ENCODE results near the gene ASAP3. TPM values are rescaled to one million over a fixed set of nuclear protein-coding genes. Genes with fewer than 3 reads are reported as not detected.

The ASAP3 gene
- total and polyA plus RNA-seq, 9 of the 15 experiments (the other 6 are each of a cell fraction or from before 2014, with no cell fraction given): 1.7 to 31.2 (median 17.4) TPM

- TF ChIP-seq ERF (CRISPR knock-in tag; IDR thresholded peaks at IDR 0.05) (0 out of 2 replicates have a peak, but pooled peaks have one; percentile 16), ELF2 (CRISPR knock-in tag; IDR thresholded peaks at IDR 0.05) (no peak), MEF2D (tag; conservative IDR thresholded peaks at IDR 0.05; ENCODE audit: low read depth) (no peak), ZNF165 (CRISPR knock-in tag; IDR thresholded peaks at IDR 0.05; ENCODE audit: borderline replicate concordance) (no peak), CCNT2 (IDR thresholded peaks at IDR 0.05; ENCODE audit: borderline replicate concordance, extremely low read depth, insufficient read length, low read depth, low read length) (peak; percentile 38), ZNF316 (IDR thresholded peaks at IDR 0.05) (peak; percentile 76), MAZ (CRISPR knock-in tag; conservative IDR thresholded peaks at IDR 0.05 in 1 of 2, IDR thresholded peaks at IDR 0.05 in 1 of 2) (peak in 1 of 2 experiments; percentile 32; a peak in 1 of 4 replicates), ZNF253 (CRISPR knock-in tag; conservative IDR thresholded peaks at IDR 0.05) (no peak), DACH1 (IDR thresholded peaks at IDR 0.05; ENCODE audit: partially characterized antibody) (peak; percentile 48), BRD9 (IDR thresholded peaks at IDR 0.05; ENCODE audit: low read depth, partially characterized antibody) (no peak), ZSCAN32 (CRISPR knock-in tag; IDR thresholded peaks at IDR 0.05) (no peak), JUN (IDR thresholded peaks at IDR 0.05; ENCODE audit: borderline replicate concordance, low read depth, low read length) (peak; percentile 47; the same call in 1 of the 2 replicates), JUN (CRISPR knock-in tag; IDR thresholded peaks at IDR 0.05; ENCODE audit: borderline replicate concordance) (no peak), ZNF395 (CRISPR knock-in tag; IDR thresholded peaks at IDR 0.05) (no peak), HNRNPL (IDR thresholded peaks at IDR 0.05; ENCODE audit: low read depth, low read length) (peak; percentile 94), NFIC (IDR thresholded peaks at IDR 0.05) (peak; percentile 97), SMAD1 (IDR thresholded peaks at IDR 0.05; ENCODE audit: low read depth, low read length, partially characterized antibody) (peak; percentile 35), PKNOX1 (IDR thresholded peaks at IDR 0.05) (peak; percentile 85), CTBP1 (IDR thresholded peaks at IDR 0.05; ENCODE audit: borderline replicate concordance) (peak; percentile 66; the same call in 1 of the 2 replicates), SMARCA4 (IDR thresholded peaks at IDR 0.05) (peak; percentile 52), ZBTB2 (IDR thresholded peaks at IDR 0.05) (peak; percentile 41; the same call in 1 of the 2 replicates), TEAD4 (IDR thresholded peaks at IDR 0.05; ENCODE audit: low read length) (no peak), TEAD4 (CRISPR knock-in tag; IDR thresholded peaks at IDR 0.05; ENCODE audit: borderline replicate concordance) (no peak), NFATC3 (IDR thresholded peaks at IDR 0.05) (no peak), SOX6 (IDR thresholded peaks at IDR 0.05) (peak; percentile 23; the same call in 1 of the 2 replicates), NR2C2 (CRISPR knock-in tag; IDR thresholded peaks at IDR 0.05) (no peak), NR2C2 (tag; IDR thresholded peaks at IDR 0.05) (no peak)
Measured at GRCh38 chr1:23528250-23528978, 44.4 kb upstream of the ASAP3 start (continued).
